Glutamatergic neuron (in vitro differentiated cells): ENCODE results near the gene LIPH. TPM values are rescaled to one million over a fixed set of nuclear protein-coding genes. Genes with fewer than 3 reads are reported as not detected.

Source experiments
- DNase-seq: peaks from one replicate; pipeline ENCODE4 v3.0.0; 2022
- H3K27ac Mint-ChIP-seq: one replicate; pipeline ENCODE4 v1.8.0; 2020; ENCODE audit warnings: mild to moderate bottlenecking, mixed read lengths, inconsistent platforms; ENCODE audit not compliant: unreplicated experiment
- H3K27me3 Mint-ChIP-seq: one replicate; pipeline ENCODE4 v1.8.0; 2020; ENCODE audit warnings: mild to moderate bottlenecking, moderate library complexity, mixed read lengths, inconsistent platforms; ENCODE audit not compliant: unreplicated experiment
- H3K36me3 Mint-ChIP-seq: one replicate; pipeline ENCODE4 v1.8.0; 2020; ENCODE audit warnings: mild to moderate bottlenecking, mixed read lengths, inconsistent platforms; ENCODE audit not compliant: unreplicated experiment
- H3K4me1 Mint-ChIP-seq: one replicate; pipeline ENCODE4 v1.8.0; 2020; ENCODE audit warnings: mild to moderate bottlenecking, low read depth, mixed read lengths, inconsistent platforms; ENCODE audit not compliant: unreplicated experiment
- H3K4me3 Mint-ChIP-seq: one replicate; pipeline ENCODE4 v1.8.0; 2020; ENCODE audit warnings: mild to moderate bottlenecking, mixed read lengths, inconsistent platforms; ENCODE audit not compliant: unreplicated experiment
- H3K9me3 Mint-ChIP-seq: one replicate; pipeline ENCODE4 v1.8.0; 2020; ENCODE audit warnings: mild to moderate bottlenecking, moderate library complexity, mixed read lengths, inconsistent platforms; ENCODE audit not compliant: unreplicated experiment
- CTCF ChIP-seq: fragments of 200-600 bp; sonication (generic); IDR thresholded peaks from one replicate; pipeline ENCODE4 v1.5.0; 2021; ENCODE audit not compliant: partially characterized antibody, unreplicated experiment
- long read RNA-seq: library from polyadenylated mRNA; unstranded; transcript quantifications from one replicate; pipeline ENCODE4 v2.0.0, GENCODE V29; 2020; ENCODE audit not compliant: unreplicated experiment
- total RNA-seq: library from RNA; stranded (reverse); fragmentation: NEBNext Ultra II Directional; extraction: Animal tissue kit (Norgen Biotek cat#: 25700); gene quantifications from one replicate; pipeline ENCODE4 v1.2.1, GENCODE V29; 2021; ENCODE audit not compliant: unreplicated experiment

The LIPH gene
- total RNA-seq: not detected
- long read RNA-seq: 0 reads

DNA sequence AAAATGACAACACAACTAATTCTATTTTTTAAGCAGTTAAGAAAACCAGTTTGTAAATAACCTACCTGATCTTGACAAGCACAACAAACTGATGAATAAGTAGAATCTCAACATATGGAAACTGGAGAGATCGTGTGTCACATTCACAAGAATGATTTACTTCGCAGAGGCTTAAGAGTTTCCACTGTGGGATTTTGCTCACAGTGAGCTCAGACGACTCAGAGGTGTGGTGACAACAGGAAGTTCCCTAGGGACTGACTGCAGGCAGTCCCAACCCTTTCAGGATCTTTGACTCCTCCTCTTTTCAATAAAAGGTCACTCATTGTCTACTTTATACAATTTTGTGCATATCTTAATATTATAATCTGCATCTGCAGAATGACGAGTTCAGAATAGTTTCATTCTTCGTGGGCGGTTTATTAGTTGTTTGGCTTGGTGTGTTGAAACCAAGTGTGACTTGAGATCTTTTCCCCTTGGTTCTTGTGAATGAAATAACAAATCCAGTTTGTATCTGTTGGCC lies at the start of gene LIPH:
Gene LIPH (minus strand): TSS at position 231 of the 520 bp plus-strand sequence. CDS start 117 bp downstream, at position 114.
- no peaks in the 10 kb centered on the region for H3K4me1 Mint-ChIP-seq
- no peak for TF ChIP-seq CTCF
- H3K27me3 Mint-ChIP-seq: no peaks in the 10 kb centered on the region
- H3K4me3 Mint-ChIP-seq: no peak within 1 kb of the TSS
- no peaks in the 10 kb centered on the region for H3K36me3 Mint-ChIP-seq
- no peak for DNase-seq
- no peaks in the 10 kb centered on the region for H3K9me3 Mint-ChIP-seq
- H3K27ac Mint-ChIP-seq: no peak within 1 kb of the TSS

GRCh38 chr3:185595526-185595925 lies 43.1 kb upstream of the LIPH start:
- no peak overlapping the region for H3K27ac Mint-ChIP-seq
- H3K4me3 Mint-ChIP-seq: no peak overlapping the region

DNA sequence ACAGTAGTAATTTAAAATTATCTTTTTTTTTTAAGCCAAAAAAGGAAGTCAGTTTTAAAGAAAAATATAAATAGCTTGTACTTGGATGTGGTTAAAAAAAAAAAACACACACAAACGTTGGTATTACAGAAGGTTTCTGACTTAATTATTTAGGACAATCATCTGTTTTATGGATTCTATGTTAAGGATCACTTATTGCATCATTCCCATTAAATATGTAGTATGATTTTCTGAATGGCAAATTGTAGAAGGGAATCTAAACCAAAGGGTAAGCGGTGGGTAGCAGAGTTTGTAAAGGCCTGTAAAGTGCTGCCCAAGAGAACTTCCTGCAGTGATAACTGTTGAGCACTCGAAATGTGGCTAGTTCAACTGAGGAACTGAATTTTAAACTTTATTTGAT lies 41.7 kb upstream of the LIPH start:
- H3K9me3 Mint-ChIP-seq: no peaks in the 10 kb centered on the region
- H3K27me3 Mint-ChIP-seq: no peaks in the 10 kb centered on the region
- TF ChIP-seq CTCF: no peak
- H3K4me1 Mint-ChIP-seq: no peaks in the 10 kb centered on the region
- no peaks in the 10 kb centered on the region for H3K36me3 Mint-ChIP-seq
- H3K4me3 Mint-ChIP-seq: no peak overlapping the region
- no peak overlapping the region for H3K27ac Mint-ChIP-seq
- DNase-seq: no peak

More at GRCh38 chr3:185595526-185595925, 43.1 kb upstream of the LIPH start:
- Mint-ChIP-seq H3K27me3 (no peaks in the 10 kb centered on the region), H3K36me3 (no peaks in the 10 kb centered on the region), H3K4me1 (no peaks in the 10 kb centered on the region), H3K9me3 (no peaks in the 10 kb centered on the region)
- no peak for TF ChIP-seq CTCF
- no peak for DNase-seq

- Mint-ChIP-seq H3K27ac (peak overlapping the region; percentile 95), H3K27me3 (peaks cover 7% of the 10 kb centered on the region), H3K4me3 (peak overlapping the region; percentile 91), H3K36me3 (no peaks in the 10 kb centered on the region), H3K9me3 (peaks cover 12% of the 10 kb centered on the region), H3K4me1 (peaks cover 13% of the 10 kb centered on the region)
- TF ChIP-seq CTCF: no peak
- DNase-seq: no peak
Measured at GRCh38 chr3:185586686-185587039, 34.3 kb upstream of the LIPH start.

GRCh38 chr3:185585859-185586685 lies 33.7 kb upstream of the LIPH start, which contains the start of gene SENP2:
Gene SENP2 (plus strand): TSS chr3:185586295. CDS start chr3:185586414, 119 bp downstream.
- H3K27me3 Mint-ChIP-seq: peaks cover 7% of the 10 kb centered on the region
- peaks cover 12% of the 10 kb centered on the region for H3K9me3 Mint-ChIP-seq
- H3K36me3 Mint-ChIP-seq: no peaks in the 10 kb centered on the region
- peak within 1 kb of the TSS; percentile 95 for H3K27ac Mint-ChIP-seq
- H3K4me1 Mint-ChIP-seq: peaks cover 13% of the 10 kb centered on the region
- DNase-seq: peak; percentile 99
- TF ChIP-seq CTCF: no peak
- H3K4me3 Mint-ChIP-seq: peak within 1 kb of the TSS; percentile 91
